ENCODE measurements around the gene KATNBL1.

- TF ChIP-seq CTCF (IDR thresholded peaks at IDR 0.05) (no peak), ZFX (IDR thresholded peaks at IDR 0.05; ENCODE audit: borderline replicate concordance) (no peak)
Observed at GRCh38 chr15:34258151-34258550, 48.3 kb upstream of the KATNBL1 start.
